ENCODE measurements around the gene BSG. TPM values are rescaled to one million over a fixed set of nuclear protein-coding genes. Genes with fewer than 3 reads are reported as not detected.

The BSG gene
- total RNA-seq, 1 experiment from 2014 or later, result 546 TPM

GRCh38 chr19:573519-573825, 1.1 kb downstream of the BSG start:
- Histone ChIP-seq H3K27ac (peak overlapping the region; percentile 86), H3K9me3 (replicated peaks) (no peaks in the 10 kb centered on the region), H3K4me1 (peaks cover 9% of the 10 kb centered on the region; the same call in 1 of the 2 replicates), H3K27me3 (no peaks in the 10 kb centered on the region), H3K36me3 (peaks cover 18% of the 10 kb centered on the region), H3K4me3 (peak overlapping the region; percentile 96)
- no peak for DNase-seq

DNA sequence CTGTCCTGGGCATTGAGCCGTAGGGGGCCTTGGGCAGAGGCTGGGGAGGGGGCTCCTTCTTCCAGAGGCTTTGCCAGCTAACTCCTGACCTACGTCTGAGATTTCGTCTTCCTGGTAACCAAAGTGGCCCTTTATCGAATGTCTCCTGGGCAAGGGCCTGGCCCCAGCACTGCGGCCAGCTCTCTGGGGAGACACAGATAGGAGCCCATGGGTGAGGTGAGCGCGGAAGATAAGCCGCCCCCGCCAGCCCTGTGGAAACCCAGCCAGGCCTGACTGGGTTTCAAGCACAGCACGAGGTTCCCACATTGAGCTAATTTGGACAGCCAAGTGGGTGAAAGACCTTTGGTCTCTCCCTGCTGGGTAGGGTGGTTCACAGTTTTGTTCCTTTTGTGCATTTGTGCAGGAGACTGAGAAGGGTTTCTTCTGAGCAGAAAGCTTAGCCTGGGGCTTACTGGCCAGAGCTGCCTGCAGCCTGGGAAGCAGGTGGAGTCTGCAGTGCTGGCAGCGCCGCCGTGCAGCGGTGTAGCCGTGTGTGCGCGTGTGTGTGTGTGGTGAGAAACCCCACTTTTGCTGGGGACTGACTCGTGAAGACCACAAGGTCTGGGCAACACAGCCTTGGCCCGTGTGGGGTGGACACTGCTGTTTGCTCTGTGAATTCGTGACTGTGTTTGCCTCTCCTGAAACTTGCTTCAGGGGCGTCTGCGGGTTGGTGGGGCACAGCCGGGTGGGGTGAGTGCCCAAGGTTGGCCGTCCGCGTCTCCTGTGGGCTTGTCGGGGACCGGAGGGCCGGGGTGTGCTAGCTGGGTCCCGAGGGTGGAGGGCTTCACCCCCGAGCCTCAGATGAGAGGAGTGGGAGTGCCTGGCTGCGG, 2.5 kb downstream of the BSG start:
- no peak overlapping the region for H3K27ac ChIP-seq
- no peaks in the 10 kb centered on the region for H3K27me3 ChIP-seq
- no peak for DNase-seq
- peaks cover 30% of the 10 kb centered on the region for H3K36me3 ChIP-seq
- no peak overlapping the region for H3K4me3 ChIP-seq
- no peaks in the 10 kb centered on the region for H3K9me3 ChIP-seq (replicated peaks)
- H3K4me1 ChIP-seq, result peaks cover 9% of the 10 kb centered on the region; the same call in 1 of the 2 replicates

GRCh38 chr19:575527-576506, 3.4 kb downstream of the BSG start:
- Histone ChIP-seq H3K36me3 (peaks cover 36% of the 10 kb centered on the region), H3K4me1 (peaks cover 9% of the 10 kb centered on the region; the same call in 1 of the 2 replicates), H3K27ac (no peak overlapping the region), H3K27me3 (no peaks in the 10 kb centered on the region), H3K9me3 (replicated peaks) (no peaks in the 10 kb centered on the region), H3K4me3 (no peak overlapping the region)
- no peak for DNase-seq

DNA sequence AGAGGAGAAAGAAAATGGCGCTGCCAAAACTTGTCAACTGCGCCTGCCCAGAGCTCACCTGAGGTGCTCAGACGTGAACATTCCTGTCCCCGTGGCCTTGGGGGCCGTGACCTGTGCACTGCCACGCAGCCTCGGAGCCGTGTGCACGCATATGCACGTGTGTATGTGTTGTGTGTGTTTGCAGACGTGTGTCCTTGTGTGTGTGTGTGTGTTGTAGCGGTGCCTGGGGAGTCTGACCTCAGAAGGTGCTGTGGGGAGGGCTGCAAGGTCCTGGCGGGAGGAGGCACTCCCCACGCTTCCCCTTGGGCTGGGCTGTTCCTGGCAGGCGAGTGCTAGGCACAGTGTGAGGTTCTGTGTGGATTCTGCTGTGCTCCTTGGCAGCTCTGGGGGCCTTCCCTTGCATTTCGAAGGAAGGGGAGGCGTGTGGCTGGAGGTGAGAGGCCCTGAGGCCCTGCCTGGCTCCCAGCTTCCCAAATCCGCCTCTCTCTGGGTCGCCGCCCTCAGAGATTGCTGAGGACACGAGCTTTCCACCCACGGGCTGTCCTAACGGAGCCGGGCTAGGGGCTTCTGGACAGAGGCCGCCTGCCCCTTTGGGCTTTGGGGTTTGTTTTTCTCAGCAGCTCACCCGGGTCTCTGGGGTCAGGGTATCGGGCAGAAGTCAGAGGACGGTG, 4.5 kb downstream of the BSG start:
- no peak for DNase-seq
- Histone ChIP-seq H3K4me1 (peaks cover 9% of the 10 kb centered on the region; the same call in 1 of the 2 replicates), H3K36me3 (peaks cover 43% of the 10 kb centered on the region), H3K27me3 (no peaks in the 10 kb centered on the region), H3K9me3 (replicated peaks) (no peaks in the 10 kb centered on the region), H3K27ac (no peak overlapping the region), H3K4me3 (no peak overlapping the region)

- Histone ChIP-seq H3K27me3 (no peaks in the 10 kb centered on the region), H3K36me3 (peaks cover 45% of the 10 kb centered on the region), H3K4me3 (no peak overlapping the region), H3K27ac (no peak overlapping the region), H3K4me1 (peaks cover 9% of the 10 kb centered on the region; the same call in 1 of the 2 replicates), H3K9me3 (replicated peaks) (no peaks in the 10 kb centered on the region)
- no peak for DNase-seq
These were observed 5.3 kb downstream of the BSG start for GRCh38 chr19:577439-578392.

DNA sequence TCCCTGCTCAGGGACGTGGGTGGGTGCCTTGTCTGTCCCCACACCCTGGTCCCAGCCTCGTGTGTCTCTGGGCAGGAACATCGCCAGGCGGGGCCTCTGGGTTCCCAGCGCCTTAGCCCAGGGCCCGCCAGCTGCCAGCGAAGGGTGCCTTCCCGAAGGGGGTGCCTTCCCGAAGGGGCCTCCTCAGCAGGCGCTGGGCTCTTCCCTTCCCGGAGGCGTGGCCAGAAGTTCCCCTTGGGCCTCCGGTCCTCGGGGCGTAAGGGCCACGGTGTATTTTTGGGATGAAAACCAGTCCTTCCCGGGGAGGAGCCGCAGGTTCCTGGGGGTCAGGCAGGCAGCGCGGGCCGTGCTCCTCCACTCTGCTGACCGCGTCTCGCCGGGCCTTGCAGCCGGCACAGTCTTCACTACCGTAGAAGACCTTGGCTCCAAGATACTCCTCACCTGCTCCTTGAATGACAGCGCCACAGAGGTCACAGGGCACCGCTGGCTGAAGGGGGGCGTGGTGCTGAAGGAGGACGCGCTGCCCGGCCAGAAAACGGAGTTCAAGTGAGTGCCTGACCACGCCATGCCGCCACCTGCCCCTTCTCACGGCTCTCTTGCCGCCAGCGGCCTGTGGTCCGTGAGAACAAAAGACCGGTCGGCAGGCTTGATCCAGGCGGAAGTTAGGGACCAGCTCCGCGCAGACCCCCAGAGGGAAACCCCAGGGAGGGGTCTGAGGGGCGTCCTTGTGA, 6.9 kb downstream of the BSG start:
- DNase-seq, result no peak
- Histone ChIP-seq H3K4me3 (no peak overlapping the region), H3K9me3 (replicated peaks) (no peaks in the 10 kb centered on the region), H3K36me3 (peaks cover 50% of the 10 kb centered on the region), H3K27me3 (no peaks in the 10 kb centered on the region), H3K4me1 (peaks cover 5% of the 10 kb centered on the region; the same call in 1 of the 2 replicates), H3K27ac (no peak overlapping the region)

- no peak for DNase-seq
- Histone ChIP-seq H3K27ac (no peak overlapping the region), H3K9me3 (replicated peaks) (no peaks in the 10 kb centered on the region), H3K4me3 (no peak overlapping the region), H3K4me1 (peaks cover under 1% of the 10 kb centered on the region; the same call in 1 of the 2 replicates), H3K36me3 (peaks cover 45% of the 10 kb centered on the region), H3K27me3 (no peaks in the 10 kb centered on the region)
These were observed 7.4 kb downstream of the BSG start for GRCh38 chr19:579842-580155.

- Histone ChIP-seq H3K4me3 (no peak overlapping the region), H3K36me3 (peaks cover 45% of the 10 kb centered on the region), H3K27me3 (no peaks in the 10 kb centered on the region), H3K9me3 (replicated peaks) (no peaks in the 10 kb centered on the region), H3K27ac (no peak overlapping the region), H3K4me1 (no peaks in the 10 kb centered on the region)
- DNase-seq, result no peak
These were observed 8.0 kb downstream of the BSG start for GRCh38 chr19:580274-580835.

- DNase-seq, result no peak
- no peak overlapping the region for H3K27ac ChIP-seq
- H3K36me3 ChIP-seq, result peaks cover 42% of the 10 kb centered on the region
- H3K9me3 ChIP-seq (replicated peaks), result no peaks in the 10 kb centered on the region
- H3K27me3 ChIP-seq, result no peaks in the 10 kb centered on the region
- H3K4me1 ChIP-seq, result no peaks in the 10 kb centered on the region
- H3K4me3 ChIP-seq, result no peak overlapping the region
These were observed 9.2 kb downstream of the BSG start for GRCh38 chr19:581399-582111.

- no peaks in the 10 kb centered on the region for H3K27me3 ChIP-seq
- no peaks in the 10 kb centered on the region for H3K9me3 ChIP-seq (replicated peaks)
- H3K4me3 ChIP-seq, result no peak overlapping the region
- no peak for DNase-seq
- peaks cover 1% of the 10 kb centered on the region; the same call in 1 of the 2 replicates for H3K4me1 ChIP-seq
- H3K36me3 ChIP-seq, result peaks cover 32% of the 10 kb centered on the region
- H3K27ac ChIP-seq, result no peak overlapping the region
These were observed 10.3 kb downstream of the BSG start for GRCh38 chr19:582497-583197.

GRCh38 chr19:583198-583967, 11.0 kb downstream of the BSG start:
- Histone ChIP-seq H3K4me3 (no peak overlapping the region), H3K9me3 (replicated peaks) (no peaks in the 10 kb centered on the region), H3K4me1 (peaks cover 6% of the 10 kb centered on the region), H3K27me3 (no peaks in the 10 kb centered on the region), H3K27ac (no peak overlapping the region), H3K36me3 (peaks cover 32% of the 10 kb centered on the region)
- DNase-seq, result no peak

DNA sequence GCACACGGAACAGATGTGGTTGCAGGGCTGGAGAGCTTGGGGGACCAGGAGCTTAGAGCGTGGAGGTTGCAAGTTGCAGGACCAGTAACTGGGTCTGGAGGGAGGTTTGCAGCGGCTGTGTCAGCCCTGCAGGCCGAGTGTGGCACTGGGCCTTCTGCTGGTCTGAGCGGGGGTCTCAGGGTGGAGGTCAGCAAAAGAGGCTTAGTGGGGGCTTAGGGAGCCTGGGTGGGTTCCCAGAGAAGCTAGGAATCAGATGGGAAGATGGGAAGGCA, 11.5 kb downstream of the BSG start:
- no peak overlapping the region for H3K4me3 ChIP-seq
- no peak overlapping the region for H3K27ac ChIP-seq
- no peaks in the 10 kb centered on the region for H3K27me3 ChIP-seq
- DNase-seq, result no peak
- H3K9me3 ChIP-seq (replicated peaks), result no peaks in the 10 kb centered on the region
- H3K36me3 ChIP-seq, result peaks cover 29% of the 10 kb centered on the region
- H3K4me1 ChIP-seq, result peaks cover 9% of the 10 kb centered on the region
